Thyroid gland (tissue), 4 donors: ENCODE results near the gene C6orf132. TPM values are rescaled to one million over a fixed set of nuclear protein-coding genes. Genes with fewer than 3 reads are reported as not detected.
"Not testable (repeated sequence)": the region's sequence is repeated elsewhere in the genome, so short reads cannot be mapped to it uniquely, and the experiment has no call there.

Experiments
- DNase-seq, 2 donors: peaks; one replicate each; pipeline ENCODE4 v3.0.0-alpha.2; 2019
- H3K27ac ChIP-seq, 3 donors: fragments of 200-600 bp; sonication (generic); 1 replicate in 2 of 3; 2 replicates in 1 of 3; pipeline ENCODE4 v1.5.1; 2016 to 2019; ENCODE audit warnings: mild to moderate bottlenecking in 1 of 3, moderate library complexity in 1 of 3
- H3K27me3 ChIP-seq: fragments of 200-600 bp; sonication (generic); one replicate; pipeline ENCODE4 v1.5.1; 2019
- H3K36me3 ChIP-seq, 2 donors: fragments of 200-600 bp; sonication (generic); one replicate each; pipeline ENCODE4 v1.5.1; 2016 to 2019
- H3K4me1 ChIP-seq, 2 donors: fragments of 200-600 bp; sonication (generic); one replicate each; pipeline ENCODE4 v1.5.1; 2017 to 2019
- H3K4me3 ChIP-seq, 3 donors: fragments of 200-600 bp; sonication (generic); replicated peaks in 1 of 3; 1 replicate in 2 of 3; 2 replicates in 1 of 3; pipeline ENCODE4 v1.5.1; 2016; ENCODE audit warnings: mild to moderate bottlenecking in 1 of 3
- H3K9me3 ChIP-seq: fragments of 200-600 bp; sonication (generic); one replicate; pipeline ENCODE4 v1.5.1; 2017
- POLR2A ChIP-seq, 2 donors: fragments of 450-650 bp; IDR thresholded peaks; one replicate each; pipeline ENCODE4 v1.6.1; 2017; ENCODE audit warnings: antibody characterized with exemption in 2 of 2, mild to moderate bottlenecking in 2 of 2, moderate library complexity in 1 of 2
- whole genome bisulfite sequencing, 2 donors: methylation state at CpG; one replicate each; pipeline ENCODE4 v1.1.5; 2017; 5-methylcytosine and 5-hydroxymethylcytosine counted together
- intact Hi-C: fragments of 100-400 bp; cut with DNase I; formaldehyde crosslinking; loops from one replicate; pipeline ENCODE4 v1.15.1; 2023
- total RNA-seq, 4 donors: library from RNA; depleted of rRNA; stranded (reverse); fragments of >200 nt; gene quantifications; one replicate each; pipeline ENCODE4 v1.2.3, GENCODE V29; 2016
- TF ChIP-seq, protein P1 (sequence below), 6 experiments: fragments of 200-600 bp in 3 of 6; fragments of 450-650 bp in 3 of 6; sonication (generic) in 3 of 6; IDR thresholded peaks; one replicate each; pipeline ENCODE4 v1.5.1; 2016 to 2019; ENCODE audit warnings: antibody characterized with exemption in 6 of 6, mild to moderate bottlenecking in 2 of 6, inconsistent platforms in 1 of 6, moderate library complexity in 1 of 6

Gene C6orf132
- total RNA-seq, 4 donors from 2014 or later, result 14.8 to 34.3 (median 30.6) TPM

DNA sequence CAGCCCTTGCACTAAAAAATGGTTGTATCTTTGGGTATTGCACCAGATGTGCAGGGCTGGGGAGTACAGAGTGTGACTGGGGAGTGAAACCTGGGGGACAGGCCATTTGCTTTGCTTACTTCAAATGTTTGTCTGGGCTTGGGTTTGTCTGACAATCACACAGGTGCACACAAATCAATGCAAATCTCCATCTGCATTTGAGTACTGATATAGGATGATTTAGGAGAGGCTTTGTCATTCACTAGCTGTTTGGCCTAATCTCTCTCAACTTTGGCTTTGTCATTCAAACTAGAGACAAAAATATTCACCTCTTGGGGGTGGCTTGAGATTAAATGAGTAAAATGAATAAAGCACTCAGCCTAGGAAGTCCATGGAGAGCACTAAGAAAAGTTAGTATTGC lies 34.6 kb upstream of the C6orf132 start:
- Histone ChIP-seq H3K9me3 (no peaks in the 10 kb centered on the region), H3K4me3 (no peak overlapping the region), H3K27ac (no peak overlapping the region), H3K4me1 (no peaks in the 10 kb centered on the region), H3K36me3 (no peaks in the 10 kb centered on the region), H3K27me3 (no peaks in the 10 kb centered on the region)
- TF ChIP-seq POLR2A (IDR thresholded peaks at IDR 0.05), result no peak
- TF ChIP-seq, protein P1, sequence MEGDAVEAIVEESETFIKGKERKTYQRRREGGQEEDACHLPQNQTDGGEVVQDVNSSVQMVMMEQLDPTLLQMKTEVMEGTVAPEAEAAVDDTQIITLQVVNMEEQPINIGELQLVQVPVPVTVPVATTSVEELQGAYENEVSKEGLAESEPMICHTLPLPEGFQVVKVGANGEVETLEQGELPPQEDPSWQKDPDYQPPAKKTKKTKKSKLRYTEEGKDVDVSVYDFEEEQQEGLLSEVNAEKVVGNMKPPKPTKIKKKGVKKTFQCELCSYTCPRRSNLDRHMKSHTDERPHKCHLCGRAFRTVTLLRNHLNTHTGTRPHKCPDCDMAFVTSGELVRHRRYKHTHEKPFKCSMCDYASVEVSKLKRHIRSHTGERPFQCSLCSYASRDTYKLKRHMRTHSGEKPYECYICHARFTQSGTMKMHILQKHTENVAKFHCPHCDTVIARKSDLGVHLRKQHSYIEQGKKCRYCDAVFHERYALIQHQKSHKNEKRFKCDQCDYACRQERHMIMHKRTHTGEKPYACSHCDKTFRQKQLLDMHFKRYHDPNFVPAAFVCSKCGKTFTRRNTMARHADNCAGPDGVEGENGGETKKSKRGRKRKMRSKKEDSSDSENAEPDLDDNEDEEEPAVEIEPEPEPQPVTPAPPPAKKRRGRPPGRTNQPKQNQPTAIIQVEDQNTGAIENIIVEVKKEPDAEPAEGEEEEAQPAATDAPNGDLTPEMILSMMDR (IDR thresholded peaks at IDR 0.05), result no peak
- no peak for DNase-seq
- intact Hi-C loops, result no loop called here

DNA sequence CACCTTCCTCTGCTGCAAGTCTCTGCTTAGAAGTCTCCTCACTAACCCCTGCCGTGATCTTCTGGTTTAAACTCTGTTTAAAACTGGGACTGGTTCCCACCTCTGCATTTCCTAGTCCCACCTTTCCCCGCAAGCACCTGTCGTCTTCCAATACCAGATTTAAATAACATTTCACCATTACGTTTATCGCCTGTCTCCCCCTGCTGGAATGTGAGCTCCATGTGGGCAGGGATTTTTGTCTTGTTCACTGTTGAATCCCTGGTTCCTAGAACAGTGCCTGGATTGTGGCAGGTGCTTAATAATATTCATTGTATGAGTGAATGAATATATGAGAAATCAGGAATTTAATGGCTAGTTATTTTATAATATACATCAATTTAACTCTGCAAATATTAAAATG lies 33.4 kb upstream of the C6orf132 start:
- H3K4me1 ChIP-seq, result no peaks in the 10 kb centered on the region
- no peak for DNase-seq
- TF ChIP-seq, protein P1 (IDR thresholded peaks at IDR 0.05), result no peak
- TF ChIP-seq POLR2A (IDR thresholded peaks at IDR 0.05), result no peak
- H3K27me3 ChIP-seq, result no peaks in the 10 kb centered on the region
- intact Hi-C loops, result no loop called here
- no peak overlapping the region for H3K27ac ChIP-seq
- WGBS, 2 donors, result 72 to 79% methylated on average over 5 of the region's 5 CpGs
- no peaks in the 10 kb centered on the region for H3K9me3 ChIP-seq
- H3K4me3 ChIP-seq, result no peak overlapping the region
- H3K36me3 ChIP-seq, result no peaks in the 10 kb centered on the region

DNA sequence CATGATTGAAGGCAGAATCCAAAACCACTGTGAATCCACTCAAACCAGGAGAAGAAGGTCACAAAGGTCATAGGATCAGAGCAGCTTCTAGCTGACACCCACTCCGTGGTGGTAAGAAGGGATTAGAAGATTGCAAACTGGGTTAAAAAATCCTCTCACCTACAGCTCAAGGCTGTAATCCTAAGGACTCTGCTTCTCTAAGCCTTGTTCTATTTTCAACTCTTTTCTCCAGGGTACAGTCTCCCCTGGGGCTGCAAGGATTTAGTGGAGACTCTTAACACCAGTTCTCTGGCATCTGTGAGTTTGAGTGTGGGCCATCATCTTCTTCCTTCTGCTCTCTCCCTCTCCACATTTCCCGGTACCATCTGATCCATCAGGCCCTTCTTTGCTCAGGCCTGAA lies 30.7 kb upstream of the C6orf132 start, which contains the start of gene GUCA1A:
GUCA1A (plus strand) TSS at position 264 of the 400 bp plus-strand sequence. CDS start 250 bp downstream, outside the sequence.
- no peak within 1 kb of the TSS for H3K4me3 ChIP-seq

DNA sequence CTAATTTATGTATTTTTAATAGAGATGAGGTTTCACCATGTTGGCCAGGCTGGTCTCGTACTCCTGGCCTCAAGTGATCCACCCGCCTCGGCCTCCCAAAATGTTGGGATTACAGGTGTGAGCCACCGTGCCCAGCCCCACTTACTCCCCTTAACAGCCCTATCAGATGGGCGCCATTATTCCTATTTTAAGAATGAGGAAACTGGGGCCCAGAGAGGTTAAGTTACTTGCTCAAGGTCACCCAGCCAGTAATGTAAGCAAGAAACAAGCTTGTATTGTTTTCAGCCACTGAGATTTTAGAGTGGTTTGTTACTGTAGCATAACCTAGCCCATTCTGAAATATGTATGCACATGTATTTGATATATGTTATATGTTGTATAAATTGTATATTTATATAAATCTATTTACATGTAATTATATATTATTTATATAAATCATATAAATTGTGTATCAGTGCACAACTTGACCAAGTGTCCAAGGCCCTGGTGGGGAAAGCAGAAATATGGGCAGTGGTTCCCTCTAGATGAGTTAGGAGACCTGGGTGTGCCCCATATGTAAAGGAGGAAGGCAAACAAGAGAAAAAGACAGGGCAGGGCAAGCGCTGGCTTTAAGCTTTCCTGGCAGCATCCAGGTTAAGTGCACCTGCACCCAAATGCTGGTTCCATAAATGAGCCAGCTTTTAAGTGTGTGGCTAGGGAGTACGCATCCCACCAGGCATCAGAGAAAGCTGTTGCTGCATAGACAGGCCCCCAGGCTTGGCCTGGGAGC lies 29.6 kb upstream of the C6orf132 start:
- Histone ChIP-seq H3K9me3 (no peaks in the 10 kb centered on the region), H3K27ac (no peak overlapping the region), H3K27me3 (no peaks in the 10 kb centered on the region), H3K36me3 (no peaks in the 10 kb centered on the region), H3K4me3 (no peak overlapping the region), H3K4me1 (peaks cover 0 to 2% of the 10 kb centered on the region in 2 donors)
- no peak for DNase-seq
- TF ChIP-seq, protein P1 (IDR thresholded peaks at IDR 0.05), result no peak
- no peak for TF ChIP-seq POLR2A (IDR thresholded peaks at IDR 0.05)
- WGBS, 2 donors, result 91 to 92% methylated on average over 7 of the region's 7 CpGs
- intact Hi-C loops, result no loop called here

More for the DNA sequence above, 30.7 kb upstream of the C6orf132 start, which contains the start of gene GUCA1A:
- DNase-seq, result no peak
- TF ChIP-seq, protein P1 (IDR thresholded peaks at IDR 0.05), result no peak
- no peak for TF ChIP-seq POLR2A (IDR thresholded peaks at IDR 0.05)
- H3K27me3 ChIP-seq, result no peaks in the 10 kb centered on the region
- no peaks in the 10 kb centered on the region for H3K4me1 ChIP-seq
- H3K36me3 ChIP-seq, result no peaks in the 10 kb centered on the region
- 91 to 97% methylated on average over 2 of the region's 2 CpGs for WGBS, 2 donors
- H3K9me3 ChIP-seq, result no peaks in the 10 kb centered on the region
- intact Hi-C loops, result no loop called here
- H3K27ac ChIP-seq, result no peak within 1 kb of the TSS

DNA sequence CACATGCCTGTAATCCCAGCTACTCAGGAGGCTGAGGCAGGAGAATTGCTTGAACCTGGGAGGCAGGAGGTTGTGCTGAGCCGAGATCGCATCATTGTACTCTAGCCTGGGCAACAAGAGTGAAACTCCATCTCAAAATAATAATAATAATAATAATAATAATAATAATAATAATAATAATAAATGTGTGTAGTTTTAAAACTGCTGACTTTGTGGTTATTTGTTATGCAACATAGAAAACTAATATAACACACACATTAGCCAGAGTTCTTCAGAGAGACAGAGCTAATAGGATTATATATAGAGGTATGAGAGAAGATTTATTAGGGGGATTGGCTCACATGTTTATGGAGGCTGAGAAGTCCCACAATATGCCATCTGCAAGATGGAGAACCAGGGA lies 27.4 kb upstream of the C6orf132 start:
- 50 to 63% methylated on average over 2 of the region's 2 CpGs for WGBS, 2 donors
- peaks cover 4 to 17% of the 10 kb centered on the region in 2 donors for H3K4me1 ChIP-seq
- H3K36me3 ChIP-seq, H3K27me3 ChIP-seq, DNase-seq, H3K4me3 ChIP-seq, H3K9me3 ChIP-seq, H3K27ac ChIP-seq: not testable (repeated sequence)
- intact Hi-C loops, result loop anchor here (5.0 to 10.0 kb wide), 2 partner anchors 43 to 65 kb away; no protein-coding TSS in a partner anchor
